ENCODE data around the gene LRRC74A.
"Not testable (repeated sequence)": the region's sequence is repeated elsewhere in the genome, so short reads cannot be mapped to it uniquely, and the experiment has no call there.

The LRRC74A gene

DNA sequence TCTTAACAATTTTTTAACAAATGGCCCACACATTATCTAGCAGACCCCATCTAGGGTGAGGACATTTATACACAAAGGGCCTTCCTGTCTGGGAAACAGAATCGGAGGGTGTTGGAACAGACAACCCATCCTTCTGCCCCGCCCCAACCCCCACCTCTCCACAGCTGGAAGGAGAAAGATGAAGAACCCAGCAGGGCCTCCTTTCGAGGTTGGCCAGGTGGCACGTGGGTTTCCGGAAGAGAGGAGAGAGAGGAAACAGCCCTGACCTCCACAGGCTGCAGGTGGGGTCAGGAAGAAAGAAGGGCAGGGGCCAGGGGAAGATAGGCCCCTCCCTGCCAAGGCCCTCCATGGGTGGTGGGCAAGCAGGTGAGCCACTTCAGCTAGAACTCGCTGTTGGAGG lies 57.2 kb downstream of the LRRC74A start:
- 47% methylated on average over 3 of the region's 6 CpGs for WGBS (ENCODE audit: insufficient coverage)
- CTCF ChIA-PET: interaction anchor here (1.0 to 32.4 kb wide), 5 partner anchors 9 to 184 kb away, joined by 4 to 791 read pairs (median 8); no protein-coding TSS in a partner anchor
- Histone ChIP-seq H3K27me3 (replicated peaks in 2 of 5; ENCODE audit: control insufficient read depth in 4 of 5, insufficient read depth in 5 of 5, low read length in 4 of 5) (no peaks in the 10 kb centered on the region), H3K4me3 (ENCODE audit: control insufficient read depth in 1 of 7, extremely low read depth in 1 of 7, insufficient read depth in 4 of 7, low read depth in 2 of 7, low read length in 6 of 7) (no peak overlapping the region), H3K27ac (ENCODE audit: insufficient read depth in 1 of 2, low read depth in 1 of 2, low read length in 2 of 2, poor library complexity in 1 of 2, severe bottlenecking in 2 of 2) (no peak overlapping the region), H3K36me3 (ENCODE audit: control insufficient read depth in 4 of 4, insufficient read depth in 4 of 4, low read length in 3 of 4) (no peaks in the 10 kb centered on the region), H3K4me1 (ENCODE audit: control extremely low read depth in 1 of 4, control insufficient read depth in 4 of 4, insufficient read depth in 4 of 4, low read length in 3 of 4) (peaks cover 0 to 13% (median 10%) of the 10 kb centered on the region in 4 experiments), H3K9me3 (ENCODE audit: control extremely low read depth in 1 of 5, control insufficient read depth in 4 of 5, insufficient read depth in 2 of 5, low read depth in 1 of 5, low read length in 4 of 5) (no peaks in the 10 kb centered on the region)
- POLR2A ChIA-PET: no interaction called here
- no peak for DNase-seq

DNA sequence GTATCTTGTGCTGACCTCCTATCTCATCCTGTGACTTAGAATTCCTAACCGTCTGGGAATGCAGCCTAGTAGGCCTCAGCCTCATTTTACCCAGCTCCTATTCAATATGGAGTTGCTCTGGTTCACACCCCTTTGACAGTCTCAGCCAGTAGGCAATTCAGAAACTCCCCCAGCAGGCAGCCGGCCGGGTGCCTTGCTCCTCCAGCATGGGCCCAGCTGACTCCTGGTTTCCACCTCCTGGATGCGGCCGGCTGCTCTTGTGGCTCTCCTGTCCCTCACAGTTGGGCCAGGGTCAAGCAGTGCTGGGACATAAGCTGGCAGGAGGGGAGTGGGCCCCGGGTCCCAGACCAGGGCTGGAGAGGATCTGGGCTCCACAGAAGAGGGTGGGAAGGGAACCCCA lies 58.2 kb downstream of the LRRC74A start:
- no peaks in the 10 kb centered on the region for H3K27me3 ChIP-seq (replicated peaks in 2 of 5; ENCODE audit: control insufficient read depth in 4 of 5, insufficient read depth in 5 of 5, low read length in 4 of 5)
- H3K4me1 ChIP-seq (ENCODE audit: control extremely low read depth in 1 of 4, control insufficient read depth in 4 of 4, insufficient read depth in 4 of 4, low read length in 3 of 4): peaks cover 0 to 13% (median 10%) of the 10 kb centered on the region in 4 experiments
- no peaks in the 10 kb centered on the region for H3K9me3 ChIP-seq (ENCODE audit: control extremely low read depth in 1 of 5, control insufficient read depth in 4 of 5, insufficient read depth in 2 of 5, low read depth in 1 of 5, low read length in 4 of 5)
- no peak for DNase-seq
- H3K4me3 ChIP-seq (ENCODE audit: control insufficient read depth in 1 of 7, extremely low read depth in 1 of 7, insufficient read depth in 4 of 7, low read depth in 2 of 7, low read length in 6 of 7): no peak overlapping the region
- CTCF ChIA-PET: interaction anchor here (1.7 to 32.4 kb wide), 4 partner anchors 9 to 183 kb away, joined by 4 to 791 read pairs (median 14); no protein-coding TSS in a partner anchor
- H3K36me3 ChIP-seq (ENCODE audit: control insufficient read depth in 4 of 4, insufficient read depth in 4 of 4, low read length in 3 of 4): no peaks in the 10 kb centered on the region
- WGBS (ENCODE audit: insufficient coverage): 97% methylated on average over 6 of the region's 6 CpGs
- H3K27ac ChIP-seq (ENCODE audit: insufficient read depth in 1 of 2, low read depth in 1 of 2, low read length in 2 of 2, poor library complexity in 1 of 2, severe bottlenecking in 2 of 2): no peak overlapping the region
- POLR2A ChIA-PET: interaction anchor here (0.5 kb wide), 1 partner anchor 50 kb away, joined by 5 read pairs; no protein-coding TSS in a partner anchor

DNA sequence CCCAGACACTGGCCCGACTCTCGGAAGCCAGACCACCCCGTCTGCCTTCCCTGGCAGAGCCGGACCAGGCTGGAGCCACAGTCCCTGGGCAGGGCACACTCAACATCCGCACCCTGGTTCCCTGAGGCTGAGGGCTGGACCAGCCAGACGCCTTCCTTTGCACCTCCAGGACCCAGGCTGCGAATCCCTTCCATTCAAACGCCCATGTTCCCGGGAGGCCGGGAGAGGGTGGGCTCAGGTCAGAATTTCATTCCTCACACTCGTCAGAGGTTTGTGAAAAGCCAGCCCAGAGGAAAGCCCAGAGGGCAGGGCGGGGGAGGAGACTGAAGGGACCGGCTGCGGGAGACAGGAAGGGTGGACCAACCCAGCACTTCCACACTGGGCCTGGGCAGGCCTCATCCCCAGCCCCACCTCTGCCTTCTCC lies 58.7 kb downstream of the LRRC74A start:
- ChIA-PET POLR2A (no interaction called here), CTCF (interaction anchor here (1.7 to 32.4 kb wide), 4 partner anchors 10 to 183 kb away, joined by 4 to 791 read pairs (median 14); no protein-coding TSS in a partner anchor)
- WGBS (ENCODE audit: insufficient coverage): 85% methylated on average over 14 of the region's 14 CpGs
- DNase-seq: no peak
- H3K9me3 ChIP-seq (ENCODE audit: control extremely low read depth in 1 of 5, control insufficient read depth in 4 of 5, insufficient read depth in 2 of 5, low read depth in 1 of 5, low read length in 4 of 5): no peaks in the 10 kb centered on the region
- no peaks in the 10 kb centered on the region for H3K27me3 ChIP-seq (replicated peaks in 2 of 5; ENCODE audit: control insufficient read depth in 4 of 5, insufficient read depth in 5 of 5, low read length in 4 of 5)
- no peaks in the 10 kb centered on the region for H3K36me3 ChIP-seq (ENCODE audit: control insufficient read depth in 4 of 4, insufficient read depth in 4 of 4, low read length in 3 of 4)
- H3K4me1 ChIP-seq (ENCODE audit: control extremely low read depth in 1 of 4, control insufficient read depth in 4 of 4, insufficient read depth in 4 of 4, low read length in 3 of 4): peaks cover 0 to 13% (median 10%) of the 10 kb centered on the region in 4 experiments
- no peak overlapping the region for H3K27ac ChIP-seq (ENCODE audit: insufficient read depth in 1 of 2, low read depth in 1 of 2, low read length in 2 of 2, poor library complexity in 1 of 2, severe bottlenecking in 2 of 2)
- no peak overlapping the region for H3K4me3 ChIP-seq (ENCODE audit: control insufficient read depth in 1 of 7, extremely low read depth in 1 of 7, insufficient read depth in 4 of 7, low read depth in 2 of 7, low read length in 6 of 7)

DNA sequence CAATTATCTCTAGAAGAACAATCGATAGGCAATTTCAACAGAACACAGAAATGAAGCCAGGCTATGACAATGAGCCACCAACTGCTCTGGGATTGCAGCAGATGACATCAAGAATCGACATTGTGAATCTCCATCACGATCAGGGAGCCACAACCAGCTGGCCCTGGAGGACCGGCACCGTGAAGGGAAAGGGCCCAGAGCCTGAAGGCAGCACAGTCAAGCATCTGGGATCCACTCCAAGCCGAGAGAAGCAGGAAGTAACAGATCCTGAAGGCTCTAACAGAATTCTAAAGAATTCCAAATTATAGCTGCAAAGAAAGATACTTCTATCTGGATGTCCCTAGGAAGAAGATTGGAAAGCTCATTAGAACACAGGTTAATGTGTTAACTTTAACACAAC lies 61.0 kb downstream of the LRRC74A start:
- no peak for DNase-seq
- no peaks in the 10 kb centered on the region for H3K27me3 ChIP-seq (replicated peaks in 2 of 5; ENCODE audit: control insufficient read depth in 4 of 5, insufficient read depth in 5 of 5, low read length in 4 of 5)
- no peak overlapping the region for H3K4me3 ChIP-seq (ENCODE audit: control insufficient read depth in 1 of 7, extremely low read depth in 1 of 7, insufficient read depth in 4 of 7, low read depth in 2 of 7, low read length in 6 of 7)
- no peaks in the 10 kb centered on the region for H3K9me3 ChIP-seq (ENCODE audit: control extremely low read depth in 1 of 5, control insufficient read depth in 4 of 5, insufficient read depth in 2 of 5, low read depth in 1 of 5, low read length in 4 of 5)
- H3K36me3 ChIP-seq (ENCODE audit: control insufficient read depth in 4 of 4, insufficient read depth in 4 of 4, low read length in 3 of 4): no peaks in the 10 kb centered on the region
- peaks cover 0 to 20% (median 15%) of the 10 kb centered on the region in 4 experiments for H3K4me1 ChIP-seq (ENCODE audit: control extremely low read depth in 1 of 4, control insufficient read depth in 4 of 4, insufficient read depth in 4 of 4, low read length in 3 of 4)
- WGBS (ENCODE audit: insufficient coverage): 96% methylated on average over 5 of the region's 6 CpGs
- ChIA-PET POLR2A (no interaction called here), CTCF (interaction anchor here (0.9 to 32.4 kb wide), 6 partner anchors 13 to 181 kb away, joined by 3 to 791 read pairs (median 8); no protein-coding TSS in a partner anchor)
- H3K27ac ChIP-seq (ENCODE audit: insufficient read depth in 1 of 2, low read depth in 1 of 2, low read length in 2 of 2, poor library complexity in 1 of 2, severe bottlenecking in 2 of 2): no peak overlapping the region

DNA sequence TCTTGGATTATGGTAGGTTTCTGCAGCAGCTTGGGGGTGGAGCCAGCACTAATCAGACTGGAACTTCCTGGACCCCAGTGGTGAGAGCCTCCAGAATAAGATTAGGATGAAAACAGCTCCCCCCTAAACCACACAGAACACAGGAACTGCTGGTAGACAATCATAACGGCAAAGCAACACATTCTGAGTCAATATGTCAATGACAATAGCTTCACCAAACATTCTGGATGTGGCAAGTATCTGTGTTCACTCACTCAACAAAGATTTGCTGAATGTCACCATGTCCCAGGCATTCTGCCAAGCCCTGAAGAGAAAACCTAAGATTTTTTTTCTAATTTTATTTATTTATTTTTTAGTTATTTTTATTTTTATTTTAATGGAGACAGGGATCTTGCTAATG lies 65.2 kb downstream of the LRRC74A start:
- peak in 2 of 3 donors; percentile 70 to 83 for DNase-seq
- WGBS (ENCODE audit: insufficient coverage): 0% methylated on average over 1 of the region's 1 CpG
- Histone ChIP-seq H3K27me3 (replicated peaks in 2 of 5; ENCODE audit: control insufficient read depth in 4 of 5, insufficient read depth in 5 of 5, low read length in 4 of 5) (no peaks in the 10 kb centered on the region), H3K9me3 (ENCODE audit: control extremely low read depth in 1 of 5, control insufficient read depth in 4 of 5, insufficient read depth in 2 of 5, low read depth in 1 of 5, low read length in 4 of 5) (no peaks in the 10 kb centered on the region), H3K4me3 (ENCODE audit: control insufficient read depth in 1 of 7, extremely low read depth in 1 of 7, insufficient read depth in 4 of 7, low read depth in 2 of 7, low read length in 6 of 7) (no peak overlapping the region), H3K36me3 (ENCODE audit: control insufficient read depth in 4 of 4, insufficient read depth in 4 of 4, low read length in 3 of 4) (no peaks in the 10 kb centered on the region), H3K4me1 (ENCODE audit: control extremely low read depth in 1 of 4, control insufficient read depth in 4 of 4, insufficient read depth in 4 of 4, low read length in 3 of 4) (peaks cover 0 to 6% (median 6%) of the 10 kb centered on the region in 4 experiments), H3K27ac (ENCODE audit: insufficient read depth in 1 of 2, low read depth in 1 of 2, low read length in 2 of 2, poor library complexity in 1 of 2, severe bottlenecking in 2 of 2) (no peak overlapping the region)
- CTCF ChIA-PET: interaction anchor here (1.0 to 32.4 kb wide), 6 partner anchors 9 to 176 kb away, joined by 3 to 791 read pairs (median 6); no protein-coding TSS in a partner anchor
- POLR2A ChIA-PET: interaction anchor here (0.7 kb wide), 1 partner anchor 206 kb away, joined by 3 read pairs; the partner anchor contains the start of gene CIPC

DNA sequence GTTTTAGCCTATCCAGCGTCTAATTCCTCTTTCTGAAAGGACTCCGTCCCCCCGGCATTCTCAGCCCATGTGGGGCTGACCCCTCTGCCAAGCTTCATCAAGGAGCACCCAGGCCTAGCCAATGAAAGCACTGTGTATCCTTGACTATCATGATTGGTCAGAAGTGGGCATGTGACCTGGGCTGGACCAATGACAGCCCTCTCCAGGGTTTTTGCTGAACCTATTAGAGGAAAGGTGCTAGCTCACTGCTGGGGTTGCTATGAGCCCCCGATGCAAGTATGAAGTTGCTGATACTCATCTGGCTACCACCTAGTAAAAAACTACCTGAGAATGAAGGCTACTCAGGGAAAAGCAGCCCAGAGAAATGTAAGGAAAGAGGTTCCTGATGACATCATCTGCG lies 68.1 kb downstream of the LRRC74A start:
- H3K27me3 ChIP-seq (replicated peaks in 2 of 5; ENCODE audit: control insufficient read depth in 4 of 5, insufficient read depth in 5 of 5, low read length in 4 of 5): no peaks in the 10 kb centered on the region
- peak in 1 of 3 donors; percentile 21 for DNase-seq
- no peak overlapping the region for H3K4me3 ChIP-seq (ENCODE audit: control insufficient read depth in 1 of 7, extremely low read depth in 1 of 7, insufficient read depth in 4 of 7, low read depth in 2 of 7, low read length in 6 of 7)
- peaks cover 0 to 6% (median 6%) of the 10 kb centered on the region in 4 experiments for H3K4me1 ChIP-seq (ENCODE audit: control extremely low read depth in 1 of 4, control insufficient read depth in 4 of 4, insufficient read depth in 4 of 4, low read length in 3 of 4)
- H3K9me3 ChIP-seq (ENCODE audit: control extremely low read depth in 1 of 5, control insufficient read depth in 4 of 5, insufficient read depth in 2 of 5, low read depth in 1 of 5, low read length in 4 of 5): no peaks in the 10 kb centered on the region
- no peak overlapping the region for H3K27ac ChIP-seq (ENCODE audit: insufficient read depth in 1 of 2, low read depth in 1 of 2, low read length in 2 of 2, poor library complexity in 1 of 2, severe bottlenecking in 2 of 2)
- CTCF ChIA-PET: interaction anchor here (1.1 to 32.4 kb wide), 6 partner anchors 11 to 197 kb away, joined by 3 to 791 read pairs (median 5); no protein-coding TSS in a partner anchor
- WGBS (ENCODE audit: insufficient coverage): 97% methylated on average over 4 of the region's 5 CpGs
- H3K36me3 ChIP-seq (ENCODE audit: control insufficient read depth in 4 of 4, insufficient read depth in 4 of 4, low read length in 3 of 4): no peaks in the 10 kb centered on the region
- POLR2A ChIA-PET: no interaction called here

DNA sequence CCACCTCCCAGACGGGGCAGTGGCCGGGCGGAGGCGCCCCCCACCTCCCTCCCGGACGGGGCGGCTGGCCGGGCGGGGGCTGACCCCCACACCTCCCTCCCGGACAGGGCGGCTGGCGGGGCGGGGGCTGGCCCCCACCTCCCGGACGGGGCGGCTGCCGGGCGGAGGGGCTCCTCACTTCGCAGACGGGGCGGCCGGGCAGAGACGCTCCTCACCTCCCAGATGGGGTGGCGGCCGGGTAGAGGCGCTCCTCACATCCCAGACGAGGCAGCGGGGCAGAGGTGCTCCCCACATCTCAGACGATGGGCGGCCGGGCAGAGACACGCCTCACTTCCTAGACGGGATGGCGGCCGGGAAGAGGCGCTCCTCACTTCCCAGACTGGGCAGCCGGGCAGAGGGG lies 71.8 kb downstream of the LRRC74A start:
- CTCF ChIA-PET; H3K36me3 ChIP-seq (ENCODE audit: control insufficient read depth in 4 of 4, insufficient read depth in 4 of 4, low read length in 3 of 4); H3K27me3 ChIP-seq (replicated peaks in 2 of 5; ENCODE audit: control insufficient read depth in 4 of 5, insufficient read depth in 5 of 5, low read length in 4 of 5); H3K4me1 ChIP-seq (ENCODE audit: control extremely low read depth in 1 of 4, control insufficient read depth in 4 of 4, insufficient read depth in 4 of 4, low read length in 3 of 4); H3K4me3 ChIP-seq (ENCODE audit: control insufficient read depth in 1 of 7, extremely low read depth in 1 of 7, insufficient read depth in 4 of 7, low read depth in 2 of 7, low read length in 6 of 7); H3K9me3 ChIP-seq (ENCODE audit: control extremely low read depth in 1 of 5, control insufficient read depth in 4 of 5, insufficient read depth in 2 of 5, low read depth in 1 of 5, low read length in 4 of 5); H3K27ac ChIP-seq (ENCODE audit: insufficient read depth in 1 of 2, low read depth in 1 of 2, low read length in 2 of 2, poor library complexity in 1 of 2, severe bottlenecking in 2 of 2); POLR2A ChIA-PET; DNase-seq: not testable (repeated sequence)
- whole genome bisulfite sequencing (ENCODE audit: insufficient coverage): over 99% methylated on average over 16 of the region's 37 CpGs
